Measurements from ENCODE around the gene RPS26. TPM values are rescaled to one million over a fixed set of nuclear protein-coding genes. Genes with fewer than 3 reads are reported as not detected.

Gene RPS26
- polyA plus RNA-seq, 1 donor from 2014 or later: 598 TPM

- H2AFZ ChIP-seq (ENCODE audit: low read depth, low read length): no peak overlapping the region
- no peak overlapping the region for H3K4me2 ChIP-seq (ENCODE audit: low read length)
- H3K79me2 ChIP-seq (replicated peaks; ENCODE audit: insufficient read depth, low read length): peaks cover 16% of the 10 kb centered on the region
- H3K9ac ChIP-seq (ENCODE audit: low read length): no peak overlapping the region
- TF ChIP-seq MXI1 (conservative IDR thresholded peaks at IDR 0.05; ENCODE audit: poor library complexity, severe bottlenecking) (no peak), POLR2AphosphoS5 (IDR thresholded peaks at IDR 0.05) (no peak), EZH2 (IDR thresholded peaks at IDR 0.05; ENCODE audit: borderline replicate concordance, insufficient read depth, low read length, poor library complexity, severe bottlenecking) (no peak), EP300 (conservative IDR thresholded peaks at IDR 0.05; ENCODE audit: poor library complexity, severe bottlenecking) (no peak), RAD21 (conservative IDR thresholded peaks at IDR 0.05) (no peak), TAF1 (IDR thresholded peaks at IDR 0.05; ENCODE audit: low read depth) (no peak), SMC3 (conservative IDR thresholded peaks at IDR 0.05; ENCODE audit: poor library complexity) (no peak)
- TF ChIP-seq, protein P1, sequence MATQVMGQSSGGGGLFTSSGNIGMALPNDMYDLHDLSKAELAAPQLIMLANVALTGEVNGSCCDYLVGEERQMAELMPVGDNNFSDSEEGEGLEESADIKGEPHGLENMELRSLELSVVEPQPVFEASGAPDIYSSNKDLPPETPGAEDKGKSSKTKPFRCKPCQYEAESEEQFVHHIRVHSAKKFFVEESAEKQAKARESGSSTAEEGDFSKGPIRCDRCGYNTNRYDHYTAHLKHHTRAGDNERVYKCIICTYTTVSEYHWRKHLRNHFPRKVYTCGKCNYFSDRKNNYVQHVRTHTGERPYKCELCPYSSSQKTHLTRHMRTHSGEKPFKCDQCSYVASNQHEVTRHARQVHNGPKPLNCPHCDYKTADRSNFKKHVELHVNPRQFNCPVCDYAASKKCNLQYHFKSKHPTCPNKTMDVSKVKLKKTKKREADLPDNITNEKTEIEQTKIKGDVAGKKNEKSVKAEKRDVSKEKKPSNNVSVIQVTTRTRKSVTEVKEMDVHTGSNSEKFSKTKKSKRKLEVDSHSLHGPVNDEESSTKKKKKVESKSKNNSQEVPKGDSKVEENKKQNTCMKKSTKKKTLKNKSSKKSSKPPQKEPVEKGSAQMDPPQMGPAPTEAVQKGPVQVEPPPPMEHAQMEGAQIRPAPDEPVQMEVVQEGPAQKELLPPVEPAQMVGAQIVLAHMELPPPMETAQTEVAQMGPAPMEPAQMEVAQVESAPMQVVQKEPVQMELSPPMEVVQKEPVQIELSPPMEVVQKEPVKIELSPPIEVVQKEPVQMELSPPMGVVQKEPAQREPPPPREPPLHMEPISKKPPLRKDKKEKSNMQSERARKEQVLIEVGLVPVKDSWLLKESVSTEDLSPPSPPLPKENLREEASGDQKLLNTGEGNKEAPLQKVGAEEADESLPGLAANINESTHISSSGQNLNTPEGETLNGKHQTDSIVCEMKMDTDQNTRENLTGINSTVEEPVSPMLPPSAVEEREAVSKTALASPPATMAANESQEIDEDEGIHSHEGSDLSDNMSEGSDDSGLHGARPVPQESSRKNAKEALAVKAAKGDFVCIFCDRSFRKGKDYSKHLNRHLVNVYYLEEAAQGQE (IDR thresholded peaks at IDR 0.05; ENCODE audit: borderline replicate concordance): no peak
- TF ChIP-seq, protein P2, sequence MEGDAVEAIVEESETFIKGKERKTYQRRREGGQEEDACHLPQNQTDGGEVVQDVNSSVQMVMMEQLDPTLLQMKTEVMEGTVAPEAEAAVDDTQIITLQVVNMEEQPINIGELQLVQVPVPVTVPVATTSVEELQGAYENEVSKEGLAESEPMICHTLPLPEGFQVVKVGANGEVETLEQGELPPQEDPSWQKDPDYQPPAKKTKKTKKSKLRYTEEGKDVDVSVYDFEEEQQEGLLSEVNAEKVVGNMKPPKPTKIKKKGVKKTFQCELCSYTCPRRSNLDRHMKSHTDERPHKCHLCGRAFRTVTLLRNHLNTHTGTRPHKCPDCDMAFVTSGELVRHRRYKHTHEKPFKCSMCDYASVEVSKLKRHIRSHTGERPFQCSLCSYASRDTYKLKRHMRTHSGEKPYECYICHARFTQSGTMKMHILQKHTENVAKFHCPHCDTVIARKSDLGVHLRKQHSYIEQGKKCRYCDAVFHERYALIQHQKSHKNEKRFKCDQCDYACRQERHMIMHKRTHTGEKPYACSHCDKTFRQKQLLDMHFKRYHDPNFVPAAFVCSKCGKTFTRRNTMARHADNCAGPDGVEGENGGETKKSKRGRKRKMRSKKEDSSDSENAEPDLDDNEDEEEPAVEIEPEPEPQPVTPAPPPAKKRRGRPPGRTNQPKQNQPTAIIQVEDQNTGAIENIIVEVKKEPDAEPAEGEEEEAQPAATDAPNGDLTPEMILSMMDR (IDR thresholded peaks at IDR 0.05; ENCODE audit: poor library complexity, severe bottlenecking): no peak
- H3K4me3 ChIP-seq (ENCODE audit: low read length): no peak overlapping the region
- H3K9me3 ChIP-seq (ENCODE audit: low read length): no peaks in the 10 kb centered on the region
- H3K9me2 ChIP-seq (ENCODE audit: insufficient read depth, low read length): no peaks in the 10 kb centered on the region
- H3F3A ChIP-seq (ENCODE audit: insufficient read depth, low read length, poor library complexity, severe bottlenecking): no peaks in the 10 kb centered on the region
- no peak overlapping the region for H3K27ac ChIP-seq (ENCODE audit: low read length)
- peaks cover 11% of the 10 kb centered on the region for H3K36me3 ChIP-seq (ENCODE audit: insufficient read depth, low read length)
- H3K27me3 ChIP-seq (ENCODE audit: insufficient read depth, low read depth, low read length): no peaks in the 10 kb centered on the region
- no peaks in the 10 kb centered on the region for H4K20me1 ChIP-seq (ENCODE audit: insufficient read depth)
Observed at GRCh38 chr12:56028511-56029165, 13.1 kb upstream of the RPS26 start.

DNA sequence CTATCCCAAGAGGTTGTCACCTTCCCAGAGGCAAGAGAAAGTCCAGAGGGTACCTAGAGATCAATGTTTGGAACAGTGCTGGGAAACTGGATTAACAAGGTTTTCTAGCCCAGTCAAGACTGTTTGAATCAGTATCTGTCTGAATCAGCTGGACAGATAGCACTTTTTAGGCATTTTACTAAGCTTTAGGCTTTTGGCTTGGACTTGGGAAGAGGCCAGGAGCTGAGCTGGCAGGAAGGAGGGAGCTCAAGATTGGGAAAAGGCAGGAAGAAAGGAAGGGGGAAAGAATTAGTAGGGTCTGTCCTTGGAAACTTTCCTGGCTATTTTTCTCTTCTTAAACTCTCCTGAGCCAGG, 12.6 kb upstream of the RPS26 start:
- Histone ChIP-seq H3K4me3 (ENCODE audit: low read length) (no peak overlapping the region), H3K9ac (ENCODE audit: low read length) (no peak overlapping the region), H3K9me2 (ENCODE audit: insufficient read depth, low read length) (no peaks in the 10 kb centered on the region), H3K4me2 (ENCODE audit: low read length) (no peak overlapping the region), H3K79me2 (replicated peaks; ENCODE audit: insufficient read depth, low read length) (peaks cover 11% of the 10 kb centered on the region), H3F3A (ENCODE audit: insufficient read depth, low read length, poor library complexity, severe bottlenecking) (no peaks in the 10 kb centered on the region), H4K20me1 (ENCODE audit: insufficient read depth) (no peaks in the 10 kb centered on the region), H3K36me3 (ENCODE audit: insufficient read depth, low read length) (peaks cover 11% of the 10 kb centered on the region), H3K27me3 (ENCODE audit: insufficient read depth, low read depth, low read length) (no peaks in the 10 kb centered on the region), H2AFZ (ENCODE audit: low read depth, low read length) (no peak overlapping the region), H3K9me3 (ENCODE audit: low read length) (no peaks in the 10 kb centered on the region), H3K27ac (ENCODE audit: low read length) (no peak overlapping the region)
- TF ChIP-seq RAD21 (conservative IDR thresholded peaks at IDR 0.05) (no peak), SMC3 (conservative IDR thresholded peaks at IDR 0.05; ENCODE audit: poor library complexity) (no peak), EZH2 (IDR thresholded peaks at IDR 0.05; ENCODE audit: borderline replicate concordance, insufficient read depth, low read length, poor library complexity, severe bottlenecking) (no peak), POLR2AphosphoS5 (IDR thresholded peaks at IDR 0.05) (no peak), MXI1 (conservative IDR thresholded peaks at IDR 0.05; ENCODE audit: poor library complexity, severe bottlenecking) (no peak), TAF1 (IDR thresholded peaks at IDR 0.05; ENCODE audit: low read depth) (no peak), EP300 (conservative IDR thresholded peaks at IDR 0.05; ENCODE audit: poor library complexity, severe bottlenecking) (no peak)
- TF ChIP-seq, protein P2 (IDR thresholded peaks at IDR 0.05; ENCODE audit: poor library complexity, severe bottlenecking): no peak
- TF ChIP-seq, protein P1 (IDR thresholded peaks at IDR 0.05; ENCODE audit: borderline replicate concordance): no peak

All from neural cell (in vitro differentiated cells).